ENCODE results near the gene TCP11.

Gene TCP11

GRCh38 chr6:35085359-35086281, 55.5 kb downstream of the TCP11 start:
- Histone ChIP-seq H3K27ac (peak overlapping the region in 3 of 21 experiments; percentile 20 to 90 (median 70)), H3K4me3 (no peak overlapping the region)

- H3K27ac ChIP-seq: peak overlapping the region in 11 of 21 experiments; percentile 20 to 90 (median 56)
- no peak overlapping the region for H3K4me3 ChIP-seq
These were observed 56.5 kb downstream of the TCP11 start for GRCh38 chr6:35084511-35085203.

GRCh38 chr6:35084041-35084491, 57.1 kb downstream of the TCP11 start:
- H3K4me3 ChIP-seq: no peak overlapping the region
- H3K27ac ChIP-seq: peak overlapping the region in 9 of 21 experiments; percentile 20 to 90 (median 46)

- Histone ChIP-seq H3K27ac (peak overlapping the region in 5 of 21 experiments; percentile 35 to 90 (median 46)), H3K4me3 (no peak overlapping the region)
These were observed 57.6 kb downstream of the TCP11 start for GRCh38 chr6:35083507-35083906.

- H3K4me3 ChIP-seq: no peak overlapping the region
- H3K27ac ChIP-seq: peak overlapping the region in 6 of 21 experiments; percentile 7 to 90 (median 86)
These were observed 58.3 kb downstream of the TCP11 start for GRCh38 chr6:35082733-35083403.

GRCh38 chr6:35082046-35082732, 59.0 kb downstream of the TCP11 start:
- peak overlapping the region in 1 of 7 experiments; percentile 25 for H3K4me3 ChIP-seq
- H3K27ac ChIP-seq: peak overlapping the region; percentile 15 to 90 (median 84)

- H3K27ac ChIP-seq: peak overlapping the region; percentile 33 to 90 (median 84)
- H3K4me3 ChIP-seq: peak overlapping the region in 1 of 7 experiments; percentile 25
These were observed 59.7 kb downstream of the TCP11 start for GRCh38 chr6:35081426-35081851.

GRCh38 chr6:35080821-35081425, 60.2 kb downstream of the TCP11 start:
- Histone ChIP-seq H3K4me3 (peak overlapping the region in 1 of 7 experiments; percentile 25), H3K27ac (peak overlapping the region; percentile 33 to 90 (median 84))

GRCh38 chr6:35080016-35080680, 61.0 kb downstream of the TCP11 start:
- peak overlapping the region in 20 of 21 experiments; percentile 50 to 90 (median 85) for H3K27ac ChIP-seq
- H3K4me3 ChIP-seq: no peak overlapping the region

- no peak overlapping the region for H3K4me3 ChIP-seq
- H3K27ac ChIP-seq: peak overlapping the region in 17 of 21 experiments; percentile 56 to 90 (median 84)
These were observed 61.7 kb downstream of the TCP11 start for GRCh38 chr6:35079311-35080000.

GRCh38 chr6:35078896-35079295, 62.2 kb downstream of the TCP11 start:
- H3K27ac ChIP-seq: peak overlapping the region in 9 of 21 experiments; percentile 0 to 90 (median 51)

GRCh38 chr6:35078226-35078850, 62.8 kb downstream of the TCP11 start:
- Histone ChIP-seq H3K4me3 (no peak overlapping the region), H3K27ac (peak overlapping the region in 10 of 21 experiments; percentile 0 to 90 (median 58))

More at GRCh38 chr6:35078896-35079295, 62.2 kb downstream of the TCP11 start:
- no peak overlapping the region for H3K4me3 ChIP-seq

GRCh38 chr6:35077713-35078105, 63.4 kb downstream of the TCP11 start:
- H3K4me3 ChIP-seq: no peak overlapping the region
- H3K27ac ChIP-seq: peak overlapping the region in 11 of 21 experiments; percentile 11 to 90 (median 58)

- Histone ChIP-seq H3K27ac (peak overlapping the region in 16 of 21 experiments; percentile 8 to 90 (median 57)), H3K4me3 (no peak overlapping the region)
These were observed 64.0 kb downstream of the TCP11 start for GRCh38 chr6:35076997-35077712.

- Histone ChIP-seq H3K27ac (peak overlapping the region in 1 of 21 experiments; percentile 18), H3K4me3 (no peak overlapping the region)
These were observed 67.2 kb downstream of the TCP11 start for GRCh38 chr6:35073766-35074471.

- Histone ChIP-seq H3K4me3 (no peak overlapping the region), H3K27ac (peak overlapping the region in 2 of 21 experiments; percentile 18 to 40)
These were observed 67.9 kb downstream of the TCP11 start for GRCh38 chr6:35073211-35073610.
